ENCODE measurements around the gene HGFAC. TPM values are rescaled to one million over a fixed set of nuclear protein-coding genes. Genes with fewer than 3 reads are reported as not detected.

HGFAC gene
- total and polyA plus RNA-seq, 5 donors from 2014 or later = 0.11 TPM; not detected in 4

GRCh38 chr4:3418029-3418762, 23.6 kb upstream of the HGFAC start:
- no peak for DNase-seq

GRCh38 chr4:3419836-3420605, 21.7 kb upstream of the HGFAC start:
- Histone ChIP-seq H3K27ac (ENCODE audit: insufficient read depth, low read length, poor library complexity, severe bottlenecking) (no peak overlapping the region), H3K27me3 (ENCODE audit: control insufficient read depth, insufficient read depth, low read length) (no peaks in the 10 kb centered on the region), H3K4me3 (ENCODE audit: low read depth, low read length) (no peak overlapping the region), H3K9me3 (ENCODE audit: control insufficient read depth in 2 of 2, low read length in 2 of 2) (no peaks in the 10 kb centered on the region), H3K36me3 (ENCODE audit: control insufficient read depth, insufficient read depth, low read length) (peaks cover 17% of the 10 kb centered on the region), H3K4me1 (ENCODE audit: control insufficient read depth, insufficient read depth, low read length, poor library complexity, severe bottlenecking) (no peaks in the 10 kb centered on the region)
- H3K27ac Mint-ChIP-seq = no peak overlapping the region
- H3K9me3 Mint-ChIP-seq = no peaks in the 10 kb centered on the region
- H3K4me1 Mint-ChIP-seq = no peaks in the 10 kb centered on the region
- peaks cover 27% of the 10 kb centered on the region for H3K36me3 Mint-ChIP-seq
- ATAC-seq (ENCODE audit: low read depth in 2 of 2) (no peak), DNase-seq (no peak)
- H3K4me3 Mint-ChIP-seq = no peak overlapping the region
- H3K27me3 Mint-ChIP-seq = no peaks in the 10 kb centered on the region

More at GRCh38 chr4:3418029-3418762, 23.6 kb upstream of the HGFAC start:
- Histone ChIP-seq H3K9me3 (ENCODE audit: control insufficient read depth in 2 of 2, low read length in 2 of 2) (no peaks in the 10 kb centered on the region), H3K27ac (ENCODE audit: insufficient read depth, low read length, poor library complexity, severe bottlenecking) (no peak overlapping the region), H3K36me3 (ENCODE audit: control insufficient read depth, insufficient read depth, low read length) (peaks cover 17% of the 10 kb centered on the region), H3K4me3 (ENCODE audit: low read depth, low read length) (no peak overlapping the region), H3K27me3 (ENCODE audit: control insufficient read depth, insufficient read depth, low read length) (no peaks in the 10 kb centered on the region), H3K4me1 (ENCODE audit: control insufficient read depth, insufficient read depth, low read length, poor library complexity, severe bottlenecking) (no peaks in the 10 kb centered on the region)
- ATAC-seq (ENCODE audit: low read depth in 2 of 2) = no peak
- H3K27me3 Mint-ChIP-seq = no peaks in the 10 kb centered on the region
- peaks cover 30% of the 10 kb centered on the region for H3K36me3 Mint-ChIP-seq
- H3K9me3 Mint-ChIP-seq = no peaks in the 10 kb centered on the region
- H3K4me3 Mint-ChIP-seq = no peak overlapping the region
- H3K27ac Mint-ChIP-seq = no peak overlapping the region
- H3K4me1 Mint-ChIP-seq = no peaks in the 10 kb centered on the region

DNA sequence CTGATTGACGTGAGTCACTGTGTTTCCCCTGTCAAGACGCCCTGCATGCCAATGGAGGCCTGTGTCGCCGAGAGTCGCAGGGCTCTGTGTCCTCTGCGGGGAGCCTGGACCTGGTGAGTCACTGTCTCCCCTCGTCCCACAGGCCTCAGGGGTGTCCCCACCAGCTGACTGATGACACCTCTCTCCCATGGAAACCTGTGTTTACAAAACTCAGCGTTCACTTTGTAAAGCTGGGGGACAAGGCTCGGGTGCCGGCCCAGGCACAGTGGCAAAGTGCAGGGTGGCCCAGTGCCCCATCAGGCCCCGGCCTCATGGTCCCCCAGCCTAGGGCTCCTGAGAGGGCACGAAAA, 21.2 kb upstream of the HGFAC start:
- H3K9me3 Mint-ChIP-seq = no peaks in the 10 kb centered on the region
- no peak overlapping the region for H3K4me3 Mint-ChIP-seq
- Histone ChIP-seq H3K36me3 (ENCODE audit: control insufficient read depth, insufficient read depth, low read length) (peaks cover 17% of the 10 kb centered on the region), H3K4me1 (ENCODE audit: control insufficient read depth, insufficient read depth, low read length, poor library complexity, severe bottlenecking) (no peaks in the 10 kb centered on the region), H3K27ac (ENCODE audit: insufficient read depth, low read length, poor library complexity, severe bottlenecking) (no peak overlapping the region), H3K27me3 (ENCODE audit: control insufficient read depth, insufficient read depth, low read length) (no peaks in the 10 kb centered on the region), H3K9me3 (ENCODE audit: control insufficient read depth in 2 of 2, low read length in 2 of 2) (no peaks in the 10 kb centered on the region), H3K4me3 (ENCODE audit: low read depth, low read length) (no peak overlapping the region)
- ATAC-seq (ENCODE audit: low read depth in 2 of 2) = no peak
- H3K27ac Mint-ChIP-seq = no peak overlapping the region
- no peaks in the 10 kb centered on the region for H3K27me3 Mint-ChIP-seq
- DNase-seq = no peak
- H3K36me3 Mint-ChIP-seq = peaks cover 27% of the 10 kb centered on the region
- no peaks in the 10 kb centered on the region for H3K4me1 Mint-ChIP-seq

DNA sequence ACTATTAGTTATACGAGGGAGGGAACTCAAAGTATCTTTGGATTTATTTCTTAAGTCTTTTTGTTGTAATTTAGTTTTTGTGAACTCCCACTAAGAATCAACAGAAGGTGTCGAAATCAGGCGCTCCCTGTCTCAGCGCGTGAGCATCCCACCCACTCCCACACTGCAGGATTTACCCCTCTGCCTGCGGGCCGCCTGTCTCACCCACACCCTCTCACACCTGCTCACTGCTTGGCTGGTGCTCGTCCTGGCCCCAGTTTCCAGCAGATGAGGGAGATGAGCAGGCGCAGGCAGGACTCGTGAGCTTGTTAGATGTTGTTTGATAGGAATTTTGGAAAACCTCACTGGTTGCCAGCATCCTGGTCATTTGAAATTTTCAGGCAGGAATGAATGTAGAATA, 20.8 kb upstream of the HGFAC start:
- Mint-ChIP-seq H3K9me3 (no peaks in the 10 kb centered on the region), H3K4me1 (no peaks in the 10 kb centered on the region), H3K4me3 (no peak overlapping the region), H3K36me3 (peaks cover 26% of the 10 kb centered on the region), H3K27me3 (no peaks in the 10 kb centered on the region), H3K27ac (no peak overlapping the region)
- H3K27ac ChIP-seq (ENCODE audit: insufficient read depth, low read length, poor library complexity, severe bottlenecking) = no peak overlapping the region
- ATAC-seq (ENCODE audit: low read depth in 2 of 2) (no peak), DNase-seq (no peak)
- H3K27me3 ChIP-seq (ENCODE audit: control insufficient read depth, insufficient read depth, low read length) = no peaks in the 10 kb centered on the region
- no peaks in the 10 kb centered on the region for H3K4me1 ChIP-seq (ENCODE audit: control insufficient read depth, insufficient read depth, low read length, poor library complexity, severe bottlenecking)
- H3K4me3 ChIP-seq (ENCODE audit: low read depth, low read length) = no peak overlapping the region
- H3K36me3 ChIP-seq (ENCODE audit: control insufficient read depth, insufficient read depth, low read length) = peaks cover 15% of the 10 kb centered on the region
- H3K9me3 ChIP-seq (ENCODE audit: control insufficient read depth in 2 of 2, low read length in 2 of 2) = no peaks in the 10 kb centered on the region

- H3K36me3 Mint-ChIP-seq = peaks cover 21% of the 10 kb centered on the region
- H3K27me3 Mint-ChIP-seq = no peaks in the 10 kb centered on the region
- no peak for ATAC-seq (ENCODE audit: low read depth in 2 of 2)
- Histone ChIP-seq H3K27ac (ENCODE audit: insufficient read depth, low read length, poor library complexity, severe bottlenecking) (no peak overlapping the region), H3K4me1 (ENCODE audit: control insufficient read depth, insufficient read depth, low read length, poor library complexity, severe bottlenecking) (no peaks in the 10 kb centered on the region), H3K9me3 (ENCODE audit: control insufficient read depth in 2 of 2, low read length in 2 of 2) (no peaks in the 10 kb centered on the region), H3K36me3 (ENCODE audit: control insufficient read depth, insufficient read depth, low read length) (peaks cover 11% of the 10 kb centered on the region), H3K4me3 (ENCODE audit: low read depth, low read length) (no peak overlapping the region), H3K27me3 (ENCODE audit: control insufficient read depth, insufficient read depth, low read length) (no peaks in the 10 kb centered on the region)
- no peak for DNase-seq
- no peaks in the 10 kb centered on the region for H3K9me3 Mint-ChIP-seq
- H3K4me3 Mint-ChIP-seq = no peak overlapping the region
- H3K27ac Mint-ChIP-seq = no peak overlapping the region
- H3K4me1 Mint-ChIP-seq = no peaks in the 10 kb centered on the region
Measured at GRCh38 chr4:3421470-3421869, 20.3 kb upstream of the HGFAC start.

DNA sequence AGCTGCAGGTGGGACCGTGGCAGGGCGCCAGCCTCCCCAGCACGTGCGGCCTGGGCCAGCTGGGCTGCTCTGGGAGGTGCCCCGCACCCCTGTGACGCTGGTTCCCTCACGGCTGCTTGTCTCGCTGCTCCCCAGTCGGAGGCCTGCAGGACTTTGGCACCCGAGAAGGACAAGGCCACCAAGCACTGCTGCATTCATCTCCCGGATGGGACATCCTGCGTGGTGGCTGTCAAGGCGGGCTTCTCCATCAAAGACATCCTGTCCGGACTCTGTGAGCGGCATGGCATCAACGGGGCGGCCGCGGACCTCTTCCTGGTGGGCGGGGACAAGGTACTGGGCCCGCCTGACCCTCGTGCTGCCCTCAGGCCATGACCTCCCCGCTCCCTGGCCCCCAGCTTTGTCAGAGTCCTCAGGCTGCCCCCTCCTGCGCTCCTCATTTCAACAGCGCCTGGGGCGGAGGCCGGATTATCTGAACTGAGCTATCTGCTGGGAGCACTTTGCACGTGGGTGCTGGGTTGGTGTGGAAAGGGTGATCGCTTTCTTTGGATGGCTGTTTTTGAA, 19.4 kb upstream of the HGFAC start:
- ATAC-seq (ENCODE audit: low read depth in 2 of 2) = no peak
- Mint-ChIP-seq H3K4me1 (no peaks in the 10 kb centered on the region), H3K9me3 (no peaks in the 10 kb centered on the region), H3K27me3 (no peaks in the 10 kb centered on the region), H3K27ac (peak overlapping the region in 1 of 3 donors; percentile 36), H3K4me3 (no peak overlapping the region), H3K36me3 (peaks cover 12% of the 10 kb centered on the region)
- Histone ChIP-seq H3K4me3 (ENCODE audit: low read depth, low read length) (no peak overlapping the region), H3K27me3 (ENCODE audit: control insufficient read depth, insufficient read depth, low read length) (no peaks in the 10 kb centered on the region), H3K36me3 (ENCODE audit: control insufficient read depth, insufficient read depth, low read length) (peaks cover 6% of the 10 kb centered on the region), H3K27ac (ENCODE audit: insufficient read depth, low read length, poor library complexity, severe bottlenecking) (no peak overlapping the region), H3K9me3 (ENCODE audit: control insufficient read depth in 2 of 2, low read length in 2 of 2) (no peaks in the 10 kb centered on the region), H3K4me1 (ENCODE audit: control insufficient read depth, insufficient read depth, low read length, poor library complexity, severe bottlenecking) (no peaks in the 10 kb centered on the region)
- DNase-seq = no peak

DNA sequence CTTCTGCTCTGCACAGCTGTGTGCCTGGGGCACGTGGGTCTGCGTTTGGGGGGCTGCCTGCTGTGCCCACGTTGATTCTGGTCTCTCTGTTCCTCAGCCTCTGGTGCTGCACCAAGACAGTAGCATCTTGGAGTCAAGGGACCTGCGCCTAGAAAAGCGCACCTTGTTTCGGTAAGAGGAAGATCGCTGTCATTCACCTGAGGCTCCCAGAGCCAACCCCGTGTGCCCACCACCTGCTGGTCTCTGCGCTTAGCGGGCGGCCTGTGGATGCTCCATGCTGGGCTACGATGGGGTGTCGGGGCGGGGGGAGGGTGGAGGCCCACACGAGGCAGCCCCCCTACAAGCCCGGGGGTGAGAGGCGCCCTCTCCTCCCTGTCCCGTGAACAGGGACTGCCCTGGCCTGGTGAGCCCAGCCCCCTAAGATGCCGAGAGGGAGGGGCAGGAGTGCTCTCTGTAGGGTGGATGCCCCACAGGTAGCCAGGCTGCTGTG, 18.9 kb upstream of the HGFAC start:
- ATAC-seq (ENCODE audit: low read depth in 2 of 2) (no peak), DNase-seq (no peak)
- Histone ChIP-seq H3K4me3 (ENCODE audit: low read depth, low read length) (no peak overlapping the region), H3K4me1 (ENCODE audit: control insufficient read depth, insufficient read depth, low read length, poor library complexity, severe bottlenecking) (no peaks in the 10 kb centered on the region), H3K9me3 (ENCODE audit: control insufficient read depth in 2 of 2, low read length in 2 of 2) (no peaks in the 10 kb centered on the region), H3K36me3 (ENCODE audit: control insufficient read depth, insufficient read depth, low read length) (peaks cover 3% of the 10 kb centered on the region), H3K27ac (ENCODE audit: insufficient read depth, low read length, poor library complexity, severe bottlenecking) (no peak overlapping the region), H3K27me3 (ENCODE audit: control insufficient read depth, insufficient read depth, low read length) (no peaks in the 10 kb centered on the region)
- no peaks in the 10 kb centered on the region for H3K27me3 Mint-ChIP-seq
- no peaks in the 10 kb centered on the region for H3K4me1 Mint-ChIP-seq
- no peak overlapping the region for H3K4me3 Mint-ChIP-seq
- peak overlapping the region in 1 of 3 donors; percentile 36 for H3K27ac Mint-ChIP-seq
- peaks cover 7% of the 10 kb centered on the region for H3K36me3 Mint-ChIP-seq
- H3K9me3 Mint-ChIP-seq = no peaks in the 10 kb centered on the region

All from CD4-positive, CD25-positive, alpha-beta regulatory T cell (primary cell).